Smooth muscle cell of the coronary artery (primary cell): ENCODE results near the gene ZDHHC14. TPM values are rescaled to one million over a fixed set of nuclear protein-coding genes. Genes with fewer than 3 reads are reported as not detected.

ENCODE experiments used
- total RNA-seq: library from RNA; depleted of rRNA; stranded (reverse); fragments of >200 nt; gene quantifications from 2 replicates; pipeline ENCODE4 v1.2.3, GENCODE V29; 2014; ENCODE audit warnings: low replicate concordance

The ZDHHC14 gene
- total RNA-seq, result 3.4 and 4.1 TPM in 2 replicates

DNA sequence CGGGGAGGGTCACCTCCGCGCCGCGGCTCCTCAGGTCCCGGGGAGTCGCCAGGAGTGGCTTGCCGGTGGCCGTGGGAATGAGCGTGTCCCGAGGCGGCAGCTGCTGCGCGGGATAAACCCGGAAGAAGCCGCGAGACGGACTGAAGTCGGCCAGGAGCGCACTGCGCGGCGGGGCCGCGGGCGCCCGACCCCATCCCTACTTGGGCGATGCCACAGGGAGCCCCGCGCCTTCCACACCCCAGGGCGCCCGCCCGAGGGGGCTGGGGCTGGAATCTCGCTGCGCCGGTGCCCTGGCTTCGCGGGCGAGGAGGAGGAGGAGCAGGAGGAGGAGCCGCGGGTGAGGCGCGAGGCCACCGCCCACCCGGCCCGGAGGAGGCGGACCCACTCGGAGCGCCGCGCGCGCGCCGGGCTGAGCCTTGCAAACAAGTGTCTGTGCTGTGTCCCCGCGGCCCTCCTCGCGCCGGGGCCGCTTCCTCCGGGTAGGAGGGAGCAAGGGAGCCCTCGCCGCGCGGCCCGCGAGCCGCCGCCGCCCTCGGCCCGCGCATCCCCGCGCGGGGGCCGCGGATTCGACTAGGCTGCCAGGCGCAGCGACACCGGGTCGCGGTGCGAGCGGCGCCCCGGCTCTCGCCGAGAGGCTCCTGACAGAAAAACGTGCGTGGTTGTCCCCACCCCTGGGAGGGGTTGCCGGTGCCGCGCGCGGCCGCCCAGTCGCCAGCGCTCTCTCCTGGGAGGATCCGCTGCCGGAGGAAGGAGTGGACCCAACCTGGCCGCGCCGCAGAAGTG is at the start of gene ZDHHC14:
Gene ZDHHC14, plus strand, starts transcription at position 412 of the 783 bp plus-strand sequence.

Other genes with a start within 250 kb of the ZDHHC14 start
- gene TMEM242, start 57.7 kb upstream of the ZDHHC14 start, total RNA-seq, result 3.4 and 5.3 TPM in 2 replicates